Activated CD4-positive, alpha-beta T cell treated with anti-CD3 and anti-CD28 coated beads for 4 hours (primary cell): ENCODE measurements around the gene SERINC1.

Experiments
- DNase-seq, 2 donors: peaks; one replicate each; pipeline ENCODE4 v3.0.0-alpha.2; 2020

SERINC1 gene

GRCh38 chr6:122431780-122432179 is 39.8 kb downstream of the SERINC1 start:
- DNase-seq = no peak

GRCh38 chr6:122429323-122429722 is 42.3 kb downstream of the SERINC1 start:
- no peak for DNase-seq

- no peak for DNase-seq
Observed at GRCh38 chr6:122428781-122429180, 42.8 kb downstream of the SERINC1 start.

- no peak for DNase-seq
Observed at GRCh38 chr6:122426597-122426996, 45.0 kb downstream of the SERINC1 start.

- no peak for DNase-seq
Observed at GRCh38 chr6:122423734-122424133, 47.9 kb downstream of the SERINC1 start.

- no peak for DNase-seq
Observed at GRCh38 chr6:122422614-122423267, 48.9 kb downstream of the SERINC1 start.

GRCh38 chr6:122422003-122422402 is 49.6 kb downstream of the SERINC1 start:
- no peak for DNase-seq

- DNase-seq = no peak
Observed at GRCh38 chr6:122416825-122417224, 54.8 kb downstream of the SERINC1 start.

- no peak for DNase-seq
Observed at GRCh38 chr6:122412001-122412400, 59.6 kb downstream of the SERINC1 start.

- DNase-seq = no peak
Observed at GRCh38 chr6:122408702-122409458, 62.7 kb downstream of the SERINC1 start.

GRCh38 chr6:122408240-122408639 is 63.4 kb downstream of the SERINC1 start:
- DNase-seq = no peak

GRCh38 chr6:122407712-122408111 is 63.9 kb downstream of the SERINC1 start:
- no peak for DNase-seq

- DNase-seq = no peak
Observed at GRCh38 chr6:122406187-122406586, 65.4 kb downstream of the SERINC1 start.

GRCh38 chr6:122405417-122405816 is 66.2 kb downstream of the SERINC1 start:
- DNase-seq = no peak

- no peak for DNase-seq
Observed at GRCh38 chr6:122404444-122404843, 67.2 kb downstream of the SERINC1 start.

GRCh38 chr6:122401104-122401503 is 70.5 kb downstream of the SERINC1 start:
- DNase-seq = no peak

GRCh38 chr6:122400462-122401089 is 71.0 kb downstream of the SERINC1 start:
- DNase-seq = no peak

GRCh38 chr6:122400121-122400450 is 71.5 kb downstream of the SERINC1 start:
- no peak for DNase-seq

- peak; percentile 88 to 91 for DNase-seq
Observed at GRCh38 chr6:122399348-122400120, 72.1 kb downstream of the SERINC1 start, which contains the start of gene HSF2. HSF2 (plus strand) TSS chr6:122399652; CDS start chr6:122399738, 86 bp downstream.

GRCh38 chr6:122399055-122399347 is 72.6 kb downstream of the SERINC1 start:
- DNase-seq = no peak

GRCh38 chr6:122394016-122394415 is 77.6 kb downstream of the SERINC1 start:
- DNase-seq = no peak

GRCh38 chr6:122393351-122393896 is 78.2 kb downstream of the SERINC1 start:
- DNase-seq = no peak
